Mucosa of gallbladder (tissue), 1 donor: ENCODE data around the gene CCDC18. TPM values are rescaled to one million over a fixed set of nuclear protein-coding genes. Genes with fewer than 3 reads are reported as not detected.
"Not testable (repeated sequence)": the region's sequence is repeated elsewhere in the genome, so short reads cannot be mapped to it uniquely, and the experiment has no call there.

Source experiments
- DNase-seq: peaks from one replicate; pipeline ENCODE4 v3.0.0-alpha.2; 2020; ENCODE audit warnings: low spot score
- total RNA-seq: library from RNA; stranded (reverse); gene quantifications from one replicate; pipeline ENCODE4 v1.2.1, GENCODE V29; 2021
- donor health status: DM: no; HTN: no; CAD: no.

The CCDC18 gene
- 2.8 TPM for total RNA-seq

GRCh38 chr1:93180723-93181613, at the start of gene CCDC18:
Gene CCDC18, plus strand, starts transcription at chr1:93180724. Its CDS starts 2,638 bp downstream, at chr1:93183362.
- no peak for DNase-seq

DNA sequence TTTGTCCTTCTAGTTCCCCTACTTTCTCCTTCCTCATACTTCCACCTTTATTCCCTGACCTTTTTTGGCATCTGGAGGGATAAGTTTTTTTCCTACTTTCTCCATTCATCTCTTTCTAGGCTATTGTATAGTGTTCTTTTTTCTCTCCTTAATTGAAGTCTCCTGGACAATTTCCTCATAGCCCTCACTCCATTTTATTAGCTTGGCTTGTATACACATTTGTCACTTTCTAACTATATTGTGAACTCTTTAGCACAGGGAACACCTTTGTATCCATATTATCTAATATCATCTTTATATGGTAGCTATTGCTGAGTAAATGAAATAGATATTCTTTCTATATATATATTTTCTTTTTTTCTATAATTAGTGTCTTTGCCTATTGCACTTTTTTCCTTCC, 47.9 kb upstream of the CCDC18 start:
- no peak for DNase-seq

GRCh38 chr1:93136445-93136844, 44.1 kb upstream of the CCDC18 start:
- no peak for DNase-seq

DNA sequence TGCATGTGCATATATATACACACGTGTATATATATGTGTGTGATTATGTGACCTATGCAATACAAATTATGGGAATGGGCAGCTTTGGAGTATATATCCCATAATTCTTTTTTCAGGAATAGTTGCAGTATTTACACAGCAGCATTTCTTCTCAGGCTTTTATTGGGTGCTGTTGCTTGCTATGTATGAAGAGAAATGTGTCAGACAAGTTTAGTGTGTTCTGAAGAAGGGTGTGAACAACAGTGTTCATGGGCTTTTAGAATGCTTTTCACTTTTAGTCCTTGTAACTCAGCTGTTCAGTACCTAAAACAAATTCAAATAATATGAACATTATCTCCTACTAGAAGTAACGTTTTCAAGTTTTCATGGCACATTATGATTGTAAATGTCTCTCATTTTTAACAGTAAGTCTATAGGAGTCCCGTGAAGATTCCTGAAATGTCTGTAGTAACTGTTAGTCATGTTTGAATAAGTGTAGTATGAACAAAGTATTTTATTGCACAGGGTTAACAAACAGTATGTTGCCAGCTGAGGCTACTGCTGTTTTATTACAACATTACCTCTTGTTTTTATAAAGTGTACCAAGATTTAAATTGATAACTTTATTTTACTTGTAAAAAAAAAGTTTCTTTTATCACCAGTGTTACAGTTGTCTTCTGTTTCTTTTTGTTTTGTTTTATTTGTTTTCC, 42.8 kb upstream of the CCDC18 start:
- no peak for DNase-seq

DNA sequence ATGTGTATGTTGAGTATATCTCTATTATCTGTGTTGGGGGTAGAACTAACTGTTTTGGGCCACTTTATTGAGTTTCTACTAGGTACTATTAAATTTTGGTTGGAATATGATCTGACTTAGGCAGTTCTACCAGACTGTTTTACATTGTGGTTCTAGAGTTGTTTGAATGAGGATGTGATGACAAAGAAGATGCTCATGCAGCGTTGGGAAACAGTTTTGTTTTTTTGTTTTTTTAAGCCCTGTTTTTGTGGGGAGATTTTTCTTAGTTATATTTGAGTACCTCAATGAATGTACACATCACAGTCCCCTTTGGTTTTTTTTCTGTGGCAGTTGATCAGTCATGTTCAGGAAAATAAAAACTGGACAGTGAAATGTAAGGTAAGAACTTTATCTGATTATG, 40.4 kb upstream of the CCDC18 start:
- DNase-seq: no peak

DNA sequence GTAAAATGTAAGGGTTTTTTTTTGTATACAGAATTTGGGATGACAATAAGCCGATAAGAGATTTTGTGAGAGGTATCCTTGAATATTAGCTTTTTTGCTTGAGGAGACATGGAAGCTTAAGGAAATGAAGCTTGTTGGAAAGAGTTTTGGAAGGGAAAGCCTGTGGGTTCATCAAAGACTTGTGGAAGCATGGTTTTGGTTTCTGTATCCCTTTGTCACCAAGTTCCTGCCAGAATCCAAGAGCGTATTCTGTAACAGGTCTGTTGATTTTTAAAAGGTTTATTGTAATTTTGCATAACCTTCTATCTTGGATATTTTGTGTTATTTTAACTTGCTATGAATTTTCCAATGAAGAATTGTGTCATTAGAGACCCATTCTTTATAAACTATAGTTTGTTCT, 38.4 kb upstream of the CCDC18 start:
- DNase-seq: no peak

- no peak for DNase-seq
Observed at GRCh38 chr1:93143136-93143535, 37.4 kb upstream of the CCDC18 start.

- no peak for DNase-seq
Observed at GRCh38 chr1:93143769-93144168, 36.8 kb upstream of the CCDC18 start.

DNA sequence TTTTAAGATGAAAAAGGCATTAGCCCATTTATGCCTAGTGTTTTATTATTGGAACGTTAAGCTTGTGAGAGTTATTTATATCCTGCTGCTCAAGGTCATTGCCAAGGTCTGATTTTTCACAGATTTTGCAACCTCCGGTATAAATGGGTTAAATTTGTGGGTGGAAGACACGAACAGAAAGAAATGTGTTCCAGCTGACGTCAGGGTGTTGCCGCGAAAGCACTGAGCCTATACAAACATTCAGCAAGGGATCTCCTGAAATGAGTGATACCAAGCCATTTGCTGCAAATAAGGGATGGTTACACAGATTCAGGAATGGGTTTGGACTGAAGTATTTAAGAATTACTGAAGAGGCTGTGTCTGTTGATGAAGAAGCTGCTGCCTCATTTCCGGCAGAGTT, 32.5 kb upstream of the CCDC18 start:
- no peak for DNase-seq

- DNase-seq: no peak
Observed at GRCh38 chr1:93150729-93151128, 29.8 kb upstream of the CCDC18 start.

GRCh38 chr1:93151474-93151873, 29.1 kb upstream of the CCDC18 start:
- DNase-seq: no peak

GRCh38 chr1:93152835-93153234, 27.7 kb upstream of the CCDC18 start:
- DNase-seq: no peak

GRCh38 chr1:93154898-93155297, 25.6 kb upstream of the CCDC18 start:
- no peak for DNase-seq

- no peak for DNase-seq
Observed at GRCh38 chr1:93155335-93155734, 25.2 kb upstream of the CCDC18 start.

- DNase-seq: no peak
Observed at GRCh38 chr1:93159337-93159736, 21.2 kb upstream of the CCDC18 start.

- DNase-seq: not testable (repeated sequence)
Observed at GRCh38 chr1:93163314-93163713, 17.2 kb upstream of the CCDC18 start.

- no peak for DNase-seq
Observed at GRCh38 chr1:93164816-93165215, 15.7 kb upstream of the CCDC18 start.

GRCh38 chr1:93165895-93166294, 14.6 kb upstream of the CCDC18 start:
- DNase-seq: not testable (repeated sequence)

- DNase-seq: no peak
Observed at GRCh38 chr1:93167006-93167405, 13.5 kb upstream of the CCDC18 start.

DNA sequence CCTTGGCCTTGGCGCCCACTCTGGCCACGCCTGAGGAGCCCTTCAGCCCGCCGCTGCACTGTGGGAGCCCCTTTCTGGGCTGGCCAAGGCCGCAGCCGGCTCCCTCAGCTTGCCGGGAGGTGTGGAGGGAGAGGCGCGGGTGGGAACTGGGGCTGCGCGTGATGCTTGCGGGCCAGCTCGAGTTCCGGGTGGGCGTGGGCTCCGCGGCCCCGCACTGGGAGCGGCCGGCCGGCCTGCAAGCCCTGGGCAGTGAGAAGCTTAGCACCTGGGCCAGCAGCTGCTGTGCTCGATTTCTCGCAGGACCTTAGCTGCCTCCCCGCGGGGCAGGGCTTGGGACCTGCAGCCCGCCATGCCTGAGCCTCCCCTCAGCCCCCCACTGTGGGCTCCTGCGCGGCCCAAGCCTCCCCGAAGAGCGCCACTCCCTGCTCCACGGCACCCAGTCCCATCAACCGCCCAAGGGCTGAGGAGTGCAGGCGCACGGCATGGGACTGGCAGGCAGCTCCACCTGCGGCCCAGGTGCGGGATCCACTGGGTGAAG, 10.3 kb upstream of the CCDC18 start:
- not testable (repeated sequence) for DNase-seq

GRCh38 chr1:93171549-93172034, 8.9 kb upstream of the CCDC18 start:
- no peak for DNase-seq

GRCh38 chr1:93172778-93173177, 7.7 kb upstream of the CCDC18 start:
- DNase-seq: no peak

- DNase-seq: not testable (repeated sequence)
Observed at GRCh38 chr1:93174638-93175037, 5.9 kb upstream of the CCDC18 start.
